ENCODE measurements around the gene SYCN. TPM values are rescaled to one million over a fixed set of nuclear protein-coding genes. Genes with fewer than 3 reads are reported as not detected.

Gene SYCN
- total and polyA plus RNA-seq, 4 donors = 1.6 TPM; not detected in 3

DNA sequence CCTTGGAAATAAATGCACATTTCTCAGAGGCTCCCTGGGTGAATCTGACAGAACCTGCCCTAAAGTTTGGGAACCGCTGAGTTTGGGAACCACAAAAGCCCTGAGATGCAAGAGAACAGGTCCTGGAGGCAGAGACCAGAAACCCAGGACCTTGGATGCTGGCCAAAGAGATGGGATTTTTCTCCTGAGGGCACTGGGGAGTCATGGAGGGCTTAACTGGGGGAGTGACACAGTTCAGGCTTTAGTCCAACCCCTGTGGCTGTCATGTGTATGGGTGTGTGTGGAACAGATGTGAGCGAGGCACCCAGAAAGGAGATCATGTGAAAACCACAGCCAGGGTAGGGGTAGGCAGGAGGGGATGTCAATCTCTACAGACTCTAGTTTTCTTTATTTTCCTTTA is 11.2 kb downstream of the SYCN start:
- Histone ChIP-seq H3K36me3 (ENCODE audit: control insufficient read depth in 1 of 2, insufficient read depth in 2 of 2, low read length in 1 of 2) (no peaks in the 10 kb centered on the region), H3K27me3 (ENCODE audit: control insufficient read depth in 1 of 2, insufficient read depth in 2 of 2, low read length in 1 of 2) (no peaks in the 10 kb centered on the region), H3K9me3 (ENCODE audit: control insufficient read depth, low read length) (no peaks in the 10 kb centered on the region), H3K4me3 (ENCODE audit: low read length in 2 of 2) (no peak overlapping the region), H3K4me1 (ENCODE audit: control insufficient read depth in 1 of 2, insufficient read depth in 2 of 2, low read length in 2 of 2) (no peaks in the 10 kb centered on the region), H3K27ac (ENCODE audit: low read depth in 1 of 2, low read length in 2 of 2) (no peak overlapping the region)
- intact Hi-C loops (cut with DNase I) = no loop called here
- ATAC-seq (ENCODE audit: low FRiP score) = no peak
- no peak for DNase-seq
- WGBS, 2 donors = 93 to 98% methylated on average over 2 of the region's 2 CpGs

DNA sequence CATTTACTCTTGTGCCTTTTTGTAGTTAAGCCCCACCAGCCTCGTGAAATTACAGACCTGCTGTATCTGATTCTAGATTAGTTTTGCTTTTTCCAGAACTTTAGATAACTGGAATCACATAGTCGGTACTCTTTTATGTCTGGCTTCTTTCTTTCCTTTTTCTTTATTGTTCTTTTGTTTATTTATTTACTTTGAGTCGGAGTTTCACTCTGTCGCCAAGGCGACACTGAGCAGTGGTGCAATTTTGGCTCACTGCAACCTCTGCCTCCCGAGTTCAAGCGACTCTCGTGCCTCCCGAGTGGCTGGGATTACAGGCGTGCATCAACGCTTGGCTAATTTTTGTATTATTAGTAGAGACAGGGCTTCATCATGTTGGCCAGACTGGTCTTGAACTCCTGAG is 13.3 kb downstream of the SYCN start:
- Histone ChIP-seq H3K36me3 (ENCODE audit: control insufficient read depth in 1 of 2, insufficient read depth in 2 of 2, low read length in 1 of 2) (no peaks in the 10 kb centered on the region), H3K27ac (ENCODE audit: low read depth in 1 of 2, low read length in 2 of 2) (no peak overlapping the region), H3K27me3 (ENCODE audit: control insufficient read depth in 1 of 2, insufficient read depth in 2 of 2, low read length in 1 of 2) (no peaks in the 10 kb centered on the region), H3K4me3 (ENCODE audit: low read length in 2 of 2) (no peak overlapping the region), H3K9me3 (ENCODE audit: control insufficient read depth, low read length) (no peaks in the 10 kb centered on the region), H3K4me1 (ENCODE audit: control insufficient read depth in 1 of 2, insufficient read depth in 2 of 2, low read length in 2 of 2) (no peaks in the 10 kb centered on the region)
- 22 to 26% methylated on average over 11 of the region's 11 CpGs for WGBS, 2 donors
- no peak for DNase-seq
- no peak for ATAC-seq (ENCODE audit: low FRiP score)
- intact Hi-C loops (cut with DNase I) = no loop called here

DNA sequence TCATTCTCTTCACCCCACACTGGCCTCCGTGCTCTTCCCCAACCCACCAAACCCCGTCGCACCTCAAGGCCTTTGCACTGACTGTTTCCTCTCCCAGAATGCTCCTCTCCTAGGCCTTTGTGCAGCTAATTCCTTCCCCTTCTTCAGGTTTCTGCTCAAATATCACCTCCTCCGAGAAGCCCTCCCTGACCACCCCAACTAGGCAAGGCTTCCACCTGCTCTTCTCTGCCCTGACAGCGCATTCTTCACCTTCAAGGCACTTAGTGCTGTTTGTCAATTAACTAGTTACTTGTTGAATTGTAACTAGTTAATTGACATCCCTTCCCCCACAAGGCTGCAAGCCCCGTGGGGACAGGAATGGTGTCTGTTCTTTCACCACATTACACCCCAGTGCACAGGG is 15.1 kb downstream of the SYCN start:
- WGBS, 2 donors = 72 to 77% methylated on average over 6 of the region's 6 CpGs
- intact Hi-C loops (cut with DNase I) = loop anchor here in 1 of 2 donors (5.0 kb wide), 1 partner anchor 67 kb away; no protein-coding TSS in a partner anchor

DNA sequence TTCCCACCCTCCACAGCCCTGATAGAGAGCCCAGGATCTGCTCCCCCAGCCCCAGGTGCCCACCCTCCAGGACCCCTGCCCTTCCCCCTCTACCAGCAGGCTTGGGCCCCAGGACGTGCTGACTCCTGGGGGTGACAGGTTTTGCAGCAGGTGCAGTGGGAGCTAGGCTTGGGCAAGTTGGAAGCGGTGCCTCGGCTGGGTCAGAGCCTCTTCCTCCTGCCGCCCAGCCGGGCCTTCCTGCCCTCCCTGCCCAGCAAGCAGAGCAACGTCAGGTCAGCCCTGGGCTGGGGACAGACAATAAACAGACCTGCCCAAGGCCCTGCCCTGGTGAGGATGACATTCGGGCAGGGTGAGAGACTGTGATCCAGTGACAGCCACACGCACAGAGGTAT is 16.5 kb downstream of the SYCN start:
- H3K27ac ChIP-seq (ENCODE audit: low read depth in 1 of 2, low read length in 2 of 2) = no peak overlapping the region
- 43 to 46% methylated on average over 8 of the region's 8 CpGs for WGBS, 2 donors
- H3K36me3 ChIP-seq (ENCODE audit: control insufficient read depth in 1 of 2, insufficient read depth in 2 of 2, low read length in 1 of 2) = no peaks in the 10 kb centered on the region
- no peaks in the 10 kb centered on the region for H3K9me3 ChIP-seq (ENCODE audit: control insufficient read depth, low read length)
- H3K4me1 ChIP-seq (ENCODE audit: control insufficient read depth in 1 of 2, insufficient read depth in 2 of 2, low read length in 2 of 2) = no peaks in the 10 kb centered on the region
- intact Hi-C loops (cut with DNase I) = loop anchor here (1.0 to 5.0 kb wide), 2 partner anchors 65 kb away; no protein-coding TSS in a partner anchor
- no peaks in the 10 kb centered on the region for H3K27me3 ChIP-seq (ENCODE audit: control insufficient read depth in 1 of 2, insufficient read depth in 2 of 2, low read length in 1 of 2)
- no peak for ATAC-seq (ENCODE audit: low FRiP score)
- DNase-seq = no peak
- H3K4me3 ChIP-seq (ENCODE audit: low read length in 2 of 2) = no peak overlapping the region

More for the DNA sequence above, 15.1 kb downstream of the SYCN start:
- Histone ChIP-seq H3K4me1 (ENCODE audit: control insufficient read depth in 1 of 2, insufficient read depth in 2 of 2, low read length in 2 of 2) (no peaks in the 10 kb centered on the region), H3K27ac (ENCODE audit: low read depth in 1 of 2, low read length in 2 of 2) (no peak overlapping the region), H3K36me3 (ENCODE audit: control insufficient read depth in 1 of 2, insufficient read depth in 2 of 2, low read length in 1 of 2) (no peaks in the 10 kb centered on the region), H3K9me3 (ENCODE audit: control insufficient read depth, low read length) (no peaks in the 10 kb centered on the region), H3K4me3 (ENCODE audit: low read length in 2 of 2) (no peak overlapping the region), H3K27me3 (ENCODE audit: control insufficient read depth in 1 of 2, insufficient read depth in 2 of 2, low read length in 1 of 2) (no peaks in the 10 kb centered on the region)
- ATAC-seq (ENCODE audit: low FRiP score) (no peak), DNase-seq (no peak)

DNA sequence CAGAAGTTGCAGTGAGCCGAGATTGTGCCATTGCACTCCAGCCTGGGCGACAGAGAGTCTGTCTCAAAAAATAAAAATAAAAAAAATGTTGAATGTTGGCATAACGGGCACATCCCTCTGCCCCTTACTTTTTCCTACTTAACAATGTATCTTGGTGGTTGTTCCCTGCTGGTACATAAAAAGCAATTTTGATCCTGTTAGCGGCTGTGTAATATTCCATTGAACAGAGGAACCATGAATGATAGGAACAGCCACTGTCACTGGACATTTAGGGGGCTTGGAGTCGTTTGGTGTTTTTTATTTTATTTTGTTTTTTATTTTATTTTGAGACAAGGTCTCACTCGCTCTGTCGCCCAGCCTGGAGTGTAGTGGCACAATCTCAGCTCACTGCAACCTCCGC is 17.7 kb downstream of the SYCN start:
- intact Hi-C loops (cut with DNase I) = loop anchor here in 1 of 2 donors (5.0 kb wide), 1 partner anchor 64 kb away; no protein-coding TSS in a partner anchor
- no peak overlapping the region for H3K4me3 ChIP-seq (ENCODE audit: low read length in 2 of 2)
- WGBS, 2 donors = 87 to 94% methylated on average over 8 of the region's 8 CpGs
- H3K27me3 ChIP-seq (ENCODE audit: control insufficient read depth in 1 of 2, insufficient read depth in 2 of 2, low read length in 1 of 2) = no peaks in the 10 kb centered on the region
- no peaks in the 10 kb centered on the region for H3K36me3 ChIP-seq (ENCODE audit: control insufficient read depth in 1 of 2, insufficient read depth in 2 of 2, low read length in 1 of 2)
- no peaks in the 10 kb centered on the region for H3K4me1 ChIP-seq (ENCODE audit: control insufficient read depth in 1 of 2, insufficient read depth in 2 of 2, low read length in 2 of 2)
- H3K9me3 ChIP-seq (ENCODE audit: control insufficient read depth, low read length) = no peaks in the 10 kb centered on the region
- no peak for ATAC-seq (ENCODE audit: low FRiP score)
- no peak for DNase-seq
- no peak overlapping the region for H3K27ac ChIP-seq (ENCODE audit: low read depth in 1 of 2, low read length in 2 of 2)

DNA sequence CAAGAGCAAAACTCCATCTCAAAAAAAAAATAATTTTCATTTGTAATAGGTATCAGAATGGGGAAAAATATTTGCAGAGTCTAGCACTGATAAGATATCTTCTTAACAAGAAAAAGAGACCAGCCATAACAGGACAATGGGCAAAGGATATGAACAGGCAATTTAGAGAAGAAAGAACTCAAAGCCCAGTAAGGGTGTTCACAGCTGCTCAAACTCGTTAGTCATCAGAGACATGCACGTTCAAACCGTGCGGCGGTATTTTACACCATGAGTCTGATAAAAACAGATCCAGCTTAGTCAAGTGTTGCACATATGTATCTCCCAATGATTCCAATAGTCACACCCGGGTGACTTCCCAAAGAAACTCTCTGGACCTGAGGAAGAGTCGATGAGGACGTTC is 21.0 kb downstream of the SYCN start:
- intact Hi-C loops (cut with DNase I) = no loop called here
- no peak overlapping the region for H3K27ac ChIP-seq (ENCODE audit: low read depth in 1 of 2, low read length in 2 of 2)
- 87 to 89% methylated on average over 8 of the region's 8 CpGs for WGBS, 2 donors
- no peak for ATAC-seq (ENCODE audit: low FRiP score)
- no peaks in the 10 kb centered on the region for H3K9me3 ChIP-seq (ENCODE audit: control insufficient read depth, low read length)
- H3K4me3 ChIP-seq (ENCODE audit: low read length in 2 of 2) = no peak overlapping the region
- DNase-seq = no peak
- H3K36me3 ChIP-seq (ENCODE audit: control insufficient read depth in 1 of 2, insufficient read depth in 2 of 2, low read length in 1 of 2) = no peaks in the 10 kb centered on the region
- no peaks in the 10 kb centered on the region for H3K4me1 ChIP-seq (ENCODE audit: control insufficient read depth in 1 of 2, insufficient read depth in 2 of 2, low read length in 2 of 2)
- H3K27me3 ChIP-seq (ENCODE audit: control insufficient read depth in 1 of 2, insufficient read depth in 2 of 2, low read length in 1 of 2) = no peaks in the 10 kb centered on the region

DNA sequence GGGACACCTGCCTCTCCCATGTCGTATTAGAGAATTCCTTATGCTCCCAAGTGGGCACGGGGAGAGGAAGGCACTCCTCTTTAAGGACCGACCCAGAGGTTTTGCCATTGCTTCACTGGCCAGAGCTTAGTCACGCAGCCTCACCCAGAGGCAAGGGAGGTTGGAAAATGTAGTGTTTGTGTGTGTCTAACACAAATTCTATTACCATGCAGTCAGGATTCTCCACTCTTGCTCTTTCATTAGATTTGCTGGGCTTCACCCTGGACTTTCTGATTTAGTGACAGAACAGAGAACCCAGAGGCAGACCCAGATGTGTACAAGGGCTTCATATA is 21.9 kb downstream of the SYCN start:
- intact Hi-C loops (cut with DNase I) = no loop called here
- H3K4me1 ChIP-seq (ENCODE audit: control insufficient read depth in 1 of 2, insufficient read depth in 2 of 2, low read length in 2 of 2) = no peaks in the 10 kb centered on the region
- no peaks in the 10 kb centered on the region for H3K9me3 ChIP-seq (ENCODE audit: control insufficient read depth, low read length)
- H3K27me3 ChIP-seq (ENCODE audit: control insufficient read depth in 1 of 2, insufficient read depth in 2 of 2, low read length in 1 of 2) = no peaks in the 10 kb centered on the region
- no peak overlapping the region for H3K27ac ChIP-seq (ENCODE audit: low read depth in 1 of 2, low read length in 2 of 2)
- DNase-seq (no peak), ATAC-seq (ENCODE audit: low FRiP score) (no peak)
- no peaks in the 10 kb centered on the region for H3K36me3 ChIP-seq (ENCODE audit: control insufficient read depth in 1 of 2, insufficient read depth in 2 of 2, low read length in 1 of 2)
- H3K4me3 ChIP-seq (ENCODE audit: low read length in 2 of 2) = no peak overlapping the region
- WGBS, 2 donors = 63 to 79% methylated on average over 4 of the region's 4 CpGs

DNA sequence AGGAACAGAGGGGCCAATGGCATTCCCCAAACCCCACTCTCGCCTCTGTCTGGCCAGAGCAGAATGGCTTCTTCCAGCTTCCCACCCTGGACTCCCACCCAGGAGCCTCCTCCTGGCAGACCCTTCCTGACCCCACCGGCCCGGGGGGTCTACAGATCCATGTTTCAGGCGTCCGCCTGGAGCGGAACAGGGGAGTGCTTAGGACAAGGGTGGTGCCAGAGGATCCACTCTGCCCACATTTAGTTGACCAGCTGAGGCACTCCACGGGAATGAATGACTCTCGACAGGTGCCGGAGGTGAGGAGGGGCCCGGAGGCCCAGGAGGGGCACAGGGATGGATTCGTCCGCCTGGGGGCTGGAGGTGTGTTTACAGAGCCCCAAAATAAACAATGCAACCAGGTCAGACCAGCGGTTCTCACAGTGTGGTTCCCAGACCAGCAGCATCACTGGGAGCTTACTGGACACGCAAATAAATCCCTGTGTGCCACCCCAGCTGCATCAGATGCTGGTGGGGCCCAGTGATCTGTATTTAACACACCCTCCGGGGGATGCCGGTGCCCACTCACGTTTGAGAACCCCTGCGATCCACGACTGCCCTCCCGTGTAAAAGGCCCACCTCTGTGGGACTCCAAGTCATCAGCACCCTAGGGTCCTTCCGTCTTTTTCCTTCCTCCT is 22.4 kb downstream of the SYCN start:
- DNase-seq (no peak), ATAC-seq (ENCODE audit: low FRiP score) (no peak)
- Histone ChIP-seq H3K4me3 (ENCODE audit: low read length in 2 of 2) (no peak overlapping the region), H3K36me3 (ENCODE audit: control insufficient read depth in 1 of 2, insufficient read depth in 2 of 2, low read length in 1 of 2) (no peaks in the 10 kb centered on the region), H3K27me3 (ENCODE audit: control insufficient read depth in 1 of 2, insufficient read depth in 2 of 2, low read length in 1 of 2) (no peaks in the 10 kb centered on the region), H3K9me3 (ENCODE audit: control insufficient read depth, low read length) (no peaks in the 10 kb centered on the region), H3K4me1 (ENCODE audit: control insufficient read depth in 1 of 2, insufficient read depth in 2 of 2, low read length in 2 of 2) (no peaks in the 10 kb centered on the region), H3K27ac (ENCODE audit: low read depth in 1 of 2, low read length in 2 of 2) (no peak overlapping the region)
- intact Hi-C loops (cut with DNase I) = no loop called here
- WGBS, 2 donors = 81 to 83% methylated on average over 21 of the region's 21 CpGs

DNA sequence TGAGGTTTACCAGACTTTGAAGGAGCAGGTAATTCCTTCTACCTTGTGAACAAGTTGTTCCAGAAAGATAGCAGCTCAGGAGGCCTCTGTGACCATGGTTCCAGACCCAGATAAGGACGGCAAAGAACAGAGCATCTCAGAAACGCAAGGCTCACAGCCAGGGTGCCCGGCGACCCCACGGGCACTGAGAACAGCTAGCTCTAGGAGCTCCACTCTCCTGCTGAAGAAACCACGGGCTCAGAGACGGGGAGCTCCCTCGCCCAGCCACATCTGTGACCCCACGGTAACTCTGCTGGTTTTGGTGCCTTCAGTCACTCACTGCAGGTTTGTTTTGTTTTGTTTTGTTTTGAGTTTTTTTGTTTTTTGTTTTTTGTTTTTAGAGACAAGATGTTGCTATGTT is 23.3 kb downstream of the SYCN start:
- intact Hi-C loops (cut with DNase I) = no loop called here
- H3K9me3 ChIP-seq (ENCODE audit: control insufficient read depth, low read length) = no peaks in the 10 kb centered on the region
- no peaks in the 10 kb centered on the region for H3K27me3 ChIP-seq (ENCODE audit: control insufficient read depth in 1 of 2, insufficient read depth in 2 of 2, low read length in 1 of 2)
- DNase-seq (no peak), ATAC-seq (ENCODE audit: low FRiP score) (no peak)
- WGBS, 2 donors = 86 to 87% methylated on average over 9 of the region's 9 CpGs
- H3K4me1 ChIP-seq (ENCODE audit: control insufficient read depth in 1 of 2, insufficient read depth in 2 of 2, low read length in 2 of 2) = no peaks in the 10 kb centered on the region
- no peak overlapping the region for H3K4me3 ChIP-seq (ENCODE audit: low read length in 2 of 2)
- H3K27ac ChIP-seq (ENCODE audit: low read depth in 1 of 2, low read length in 2 of 2) = no peak overlapping the region
- no peaks in the 10 kb centered on the region for H3K36me3 ChIP-seq (ENCODE audit: control insufficient read depth in 1 of 2, insufficient read depth in 2 of 2, low read length in 1 of 2)

All from aorta (tissue), 5 donors.